ENCODE data around the gene NEDD4L.

NEDD4L gene

GRCh38 chr18:58232668-58233067 lies 188.6 kb downstream of the NEDD4L start (continued):
- TF ChIP-seq ZBTB11 (tag by site-specific recombination; conservative IDR thresholded peaks at IDR 0.05; ENCODE audit: low read depth), result no peak

- H3K27ac ChIP-seq (ENCODE audit: extremely low read depth, low read depth, low read length), result no peak overlapping the region
- no peaks in the 10 kb centered on the region for H3K9me3 ChIP-seq (ENCODE audit: control insufficient read depth, insufficient read depth, low read depth, low read length)
- ChIA-PET CTCF (interaction anchor here (0.7 to 1.2 kb wide), 2 partner anchors 13 to 193 kb away, joined by 3 to 5 read pairs; no protein-coding TSS in a partner anchor), POLR2A (no interaction called here)
- TF ChIP-seq ZNF341 (tag by site-specific recombination; IDR thresholded peaks at IDR 0.05; ENCODE audit: low read depth), result no peak
- TF ChIP-seq ZNF121 (tag by site-specific recombination; IDR thresholded peaks at IDR 0.05), result peak; percentile 70; the same call in 1 of the 2 replicates
- TF ChIP-seq ZNF366 (tag by site-specific recombination; conservative IDR thresholded peaks at IDR 0.05), result peak; percentile 24; the same call in 1 of the 2 replicates
- H3K4me1 ChIP-seq (ENCODE audit: control insufficient read depth, insufficient read depth, low read length), result peaks cover 18% of the 10 kb centered on the region
- H3K36me3 ChIP-seq (ENCODE audit: control insufficient read depth in 2 of 2, insufficient read depth in 1 of 2, low read length in 2 of 2), result no peaks in the 10 kb centered on the region; a peak in 1 of 3 replicates
- H3K4me3 ChIP-seq (ENCODE audit: low read depth, low read length), result no peak overlapping the region
Measured at GRCh38 chr18:58234359-58234741, 190.3 kb downstream of the NEDD4L start.

GRCh38 chr18:58235001-58235436 lies 191.0 kb downstream of the NEDD4L start:
- Histone ChIP-seq H3K4me1 (ENCODE audit: control insufficient read depth, insufficient read depth, low read length) (peaks cover 25% of the 10 kb centered on the region), H3K27ac (ENCODE audit: extremely low read depth, low read depth, low read length) (no peak overlapping the region), H3K36me3 (ENCODE audit: control insufficient read depth in 2 of 2, insufficient read depth in 1 of 2, low read length in 2 of 2) (no peaks in the 10 kb centered on the region; a peak in 1 of 3 replicates), H3K9me3 (ENCODE audit: control insufficient read depth, insufficient read depth, low read depth, low read length) (no peaks in the 10 kb centered on the region), H3K4me3 (ENCODE audit: low read depth, low read length) (no peak overlapping the region)
- POLR2A ChIA-PET, result no interaction called here
- CTCF ChIA-PET, result interaction anchor here (0.6 to 1.2 kb wide), 4 partner anchors 14 to 257 kb away, joined by 3 to 5 read pairs (median 3); no protein-coding TSS in a partner anchor
- TF ChIP-seq GLIS1 (tag by site-specific recombination; IDR thresholded peaks at IDR 0.05) (0 out of 2 replicates have a peak, but pooled peaks have one; percentile 9), ZNF426 (tag by site-specific recombination; IDR thresholded peaks at IDR 0.05) (no peak), BCL11B (tag by site-specific recombination; IDR thresholded peaks at IDR 0.05; ENCODE audit: low read depth) (no peak), ZNF174 (tag by site-specific recombination; IDR thresholded peaks at IDR 0.05) (no peak)

- ChIA-PET CTCF (interaction anchor here (0.9 to 1.6 kb wide), 3 partner anchors 10 to 199 kb away, joined by 4 to 9 read pairs (median 4); no protein-coding TSS in a partner anchor), POLR2A (interaction anchor here (1.1 to 3.7 kb wide), 2 partner anchors 15 to 18 kb away, joined by 3 to 21 read pairs; no protein-coding TSS in a partner anchor)
- TF ChIP-seq ZNF660 (tag by site-specific recombination; IDR thresholded peaks at IDR 0.05) (peak; percentile 64; the same call in 1 of the 2 replicates), ZNF394 (tag by site-specific recombination; IDR thresholded peaks at IDR 0.05; ENCODE audit: borderline replicate concordance) (peak; percentile 41), GLIS1 (tag by site-specific recombination; IDR thresholded peaks at IDR 0.05) (peak; percentile 80), MEIS1 (CRISPR knock-in tag; IDR thresholded peaks at IDR 0.05; ENCODE audit: borderline replicate concordance) (no peak), ZNF140 (tag by site-specific recombination; IDR thresholded peaks at IDR 0.05) (no peak), ZNF837 (tag by site-specific recombination; IDR thresholded peaks at IDR 0.05) (no peak), PRDM10 (tag by site-specific recombination; IDR thresholded peaks at IDR 0.05) (peak; percentile 53; the same call in 1 of the 2 replicates), SCRT2 (tag by site-specific recombination; IDR thresholded peaks at IDR 0.05) (0 out of 2 replicates have a peak, but pooled peaks have one; percentile 36), ZNF645 (tag by site-specific recombination; IDR thresholded peaks at IDR 0.05) (no peak), INSM2 (tag by site-specific recombination; IDR thresholded peaks at IDR 0.05) (peak; percentile 65), OSR2 (tag by site-specific recombination; IDR thresholded peaks at IDR 0.05) (peak; percentile 17; the same call in 1 of the 2 replicates), KLF10 (tag by site-specific recombination; IDR thresholded peaks at IDR 0.05) (peak; percentile 44; the same call in 1 of the 2 replicates)
Measured at GRCh38 chr18:58239879-58240278, 195.9 kb downstream of the NEDD4L start.

More at GRCh38 chr18:58239879-58240278, 195.9 kb downstream of the NEDD4L start:
- no peaks in the 10 kb centered on the region; a peak in 1 of 3 replicates for H3K36me3 ChIP-seq (ENCODE audit: control insufficient read depth in 2 of 2, insufficient read depth in 1 of 2, low read length in 2 of 2)
- no peak overlapping the region for H3K27ac ChIP-seq (ENCODE audit: extremely low read depth, low read depth, low read length)
- H3K4me3 ChIP-seq (ENCODE audit: low read depth, low read length), result no peak overlapping the region
- no peaks in the 10 kb centered on the region for H3K9me3 ChIP-seq (ENCODE audit: control insufficient read depth, insufficient read depth, low read depth, low read length)
- peaks cover 25% of the 10 kb centered on the region for H3K4me1 ChIP-seq (ENCODE audit: control insufficient read depth, insufficient read depth, low read length)
